HG02938 (cell line): ENCODE results near the gene BDNF.
"Not testable (repeated sequence)": the region's sequence is repeated elsewhere in the genome, so short reads cannot be mapped to it uniquely, and the experiment has no call there.

ENCODE experiments used
- ATAC-seq: cut with Tn5 transposase; IDR thresholded peaks from one replicate; pipeline ENCODE4 v1.9.1; 2021; ENCODE audit warnings: mild to moderate bottlenecking, moderate library complexity; ENCODE audit not compliant: unreplicated experiment

BDNF gene

GRCh38 chr11:27700351-27701301 is at the start of gene BDNF:
Gene BDNF (minus strand): TSS chr11:27700455. CDS start chr11:27658564, 41,891 bp downstream.
- ATAC-seq, result peak; percentile 36

GRCh38 chr11:27740362-27741013 is 40.2 kb upstream of the BDNF start:
- no peak for ATAC-seq

GRCh38 chr11:27735281-27735680 is 35.0 kb upstream of the BDNF start:
- no peak for ATAC-seq

- ATAC-seq, result not testable (repeated sequence)
Observed at GRCh38 chr11:27731803-27732202, 31.5 kb upstream of the BDNF start.

GRCh38 chr11:27726981-27727380 is 26.7 kb upstream of the BDNF start:
- no peak for ATAC-seq

GRCh38 chr11:27723687-27724086 is 23.4 kb upstream of the BDNF start:
- ATAC-seq, result no peak

DNA sequence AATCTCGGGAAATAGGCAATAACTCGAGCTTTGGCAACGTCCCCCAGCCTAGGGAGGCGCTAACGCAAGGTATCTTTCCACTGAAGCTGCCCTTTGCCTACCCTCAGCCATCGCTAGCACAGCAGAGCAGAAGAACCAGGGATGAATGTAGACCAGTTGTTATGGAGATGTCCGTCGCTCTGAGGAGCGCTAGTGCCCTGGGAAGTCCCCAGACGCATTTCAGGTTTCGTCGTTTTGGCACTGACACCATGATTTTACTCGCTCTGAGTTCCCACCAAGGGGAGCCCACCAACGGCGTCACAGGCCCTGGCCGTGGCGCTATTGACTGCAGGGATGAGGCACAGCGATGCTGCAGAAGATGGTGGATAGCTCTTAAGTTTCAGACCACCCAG is 22.7 kb upstream of the BDNF start:
- no peak for ATAC-seq

DNA sequence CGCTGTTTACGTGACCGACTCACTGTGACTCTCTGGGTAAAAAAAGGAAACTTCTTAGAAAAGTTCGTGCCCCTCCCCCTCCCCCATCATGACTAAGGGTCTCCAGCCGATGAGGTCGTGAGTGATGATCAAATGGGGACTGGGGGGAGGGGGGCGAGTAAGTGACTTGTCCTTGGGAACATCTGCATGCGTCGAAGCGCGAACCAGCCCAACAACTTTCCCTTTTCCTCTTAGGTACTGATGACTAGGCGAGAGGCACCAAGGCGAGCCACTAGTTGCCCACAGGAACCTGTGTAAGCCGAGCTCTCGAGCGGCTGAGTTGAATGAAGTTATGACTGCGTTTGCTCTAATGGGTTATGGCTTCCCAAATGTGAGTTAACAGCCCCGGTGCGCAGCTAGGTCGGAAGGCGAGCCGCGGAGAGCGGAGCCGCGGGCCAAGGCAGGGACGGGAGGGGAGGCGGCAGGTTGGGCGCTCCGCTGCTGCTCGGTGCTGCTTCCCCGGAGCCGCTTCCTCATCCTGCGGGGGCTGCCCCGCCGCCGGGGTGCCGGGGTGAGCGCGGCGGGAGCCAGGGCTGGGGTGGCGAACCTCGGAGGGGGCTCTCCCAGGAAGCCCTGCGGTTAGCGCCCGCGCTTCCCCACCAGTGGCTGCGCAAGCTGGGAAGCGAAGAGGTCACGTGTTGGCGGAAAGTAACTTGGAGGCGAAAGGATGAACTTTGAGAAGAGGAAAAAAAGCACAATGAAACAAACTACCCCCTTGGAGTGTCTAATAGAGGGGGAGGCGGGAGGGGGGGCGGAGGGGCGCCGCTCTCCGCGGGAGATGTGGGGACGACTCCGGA is 22.1 kb upstream of the BDNF start:
- ATAC-seq, result no peak

- ATAC-seq, result no peak
Observed at GRCh38 chr11:27721264-27722116, 21.2 kb upstream of the BDNF start.

DNA sequence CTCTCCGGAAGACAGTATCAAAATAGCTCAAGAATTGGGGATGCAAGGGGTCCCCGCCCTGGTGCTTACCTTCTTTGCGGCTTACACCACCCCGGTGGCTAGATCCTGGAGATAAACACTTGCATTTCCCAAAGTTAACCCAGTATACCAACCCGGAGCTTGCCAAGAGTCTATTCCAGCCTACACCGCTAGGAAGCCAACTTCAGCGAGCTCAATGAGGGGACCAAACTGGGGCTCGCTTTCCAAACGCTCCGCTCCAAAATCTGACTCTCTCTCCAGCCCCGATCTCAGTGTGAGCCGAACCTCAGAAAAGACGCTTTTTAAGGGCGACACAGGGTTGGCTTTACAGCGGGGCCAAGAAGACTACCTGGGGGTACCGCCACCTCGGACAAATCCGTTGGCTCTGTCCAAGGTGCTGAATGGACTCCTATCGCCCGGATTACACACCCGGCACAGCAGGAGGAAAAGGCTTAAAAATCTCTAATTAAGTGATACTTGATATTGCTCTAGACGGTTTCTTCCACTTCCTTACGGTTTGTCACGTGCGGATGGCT is 20.1 kb upstream of the BDNF start:
- no peak for ATAC-seq

DNA sequence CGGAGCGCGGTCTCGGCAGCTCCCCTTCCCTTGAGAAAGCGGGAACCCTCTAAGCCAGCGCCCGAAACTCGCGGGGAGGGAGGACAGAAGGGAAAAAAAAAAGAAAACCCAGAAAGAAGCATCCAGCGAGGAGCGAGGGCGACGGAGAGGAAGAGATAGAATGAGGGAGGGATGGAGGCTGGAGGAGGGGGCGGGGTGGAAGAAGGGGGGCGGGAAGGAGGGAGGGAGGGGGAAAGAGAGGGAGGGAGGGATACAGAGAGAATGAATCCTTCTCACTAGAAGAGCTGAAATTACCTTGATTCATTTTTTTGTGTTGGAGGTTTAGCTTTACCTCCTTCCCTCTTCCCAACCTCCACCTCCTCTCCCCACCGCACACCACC is 19.3 kb upstream of the BDNF start:
- ATAC-seq, result no peak

DNA sequence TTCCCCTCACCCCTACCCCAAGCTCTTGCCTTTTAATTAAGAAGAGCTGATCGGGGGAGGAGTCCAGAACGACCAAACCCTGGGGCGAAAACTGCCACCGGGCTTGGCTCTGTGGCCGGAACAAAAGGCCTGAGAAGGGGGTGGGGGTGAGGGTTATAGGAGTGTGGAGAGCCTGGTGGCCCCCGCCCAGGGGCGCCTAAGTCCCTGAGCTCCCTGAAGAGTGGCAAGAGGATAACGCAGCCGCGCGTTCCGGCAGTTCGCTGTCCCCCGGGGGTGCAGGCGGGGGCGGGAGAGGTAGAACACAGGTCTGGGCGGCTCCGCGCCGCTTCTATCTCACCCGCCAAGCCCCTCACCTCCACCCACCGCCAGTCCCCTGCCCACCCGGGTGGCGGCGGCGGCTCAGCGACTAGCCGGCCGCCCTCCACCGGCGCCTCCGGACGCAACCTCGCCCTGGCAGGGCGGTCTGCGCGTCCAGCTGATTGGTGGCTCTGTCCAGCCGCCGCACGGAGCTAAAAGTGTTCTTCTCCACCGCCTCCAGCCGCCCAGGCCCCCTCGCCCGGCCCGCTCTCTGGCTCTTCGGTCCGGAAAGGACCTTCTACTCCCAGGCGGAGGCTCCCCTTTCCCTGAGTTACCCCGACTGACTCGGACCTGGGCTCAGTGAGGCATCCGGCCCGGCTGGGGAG is 18.7 kb upstream of the BDNF start:
- no peak for ATAC-seq

DNA sequence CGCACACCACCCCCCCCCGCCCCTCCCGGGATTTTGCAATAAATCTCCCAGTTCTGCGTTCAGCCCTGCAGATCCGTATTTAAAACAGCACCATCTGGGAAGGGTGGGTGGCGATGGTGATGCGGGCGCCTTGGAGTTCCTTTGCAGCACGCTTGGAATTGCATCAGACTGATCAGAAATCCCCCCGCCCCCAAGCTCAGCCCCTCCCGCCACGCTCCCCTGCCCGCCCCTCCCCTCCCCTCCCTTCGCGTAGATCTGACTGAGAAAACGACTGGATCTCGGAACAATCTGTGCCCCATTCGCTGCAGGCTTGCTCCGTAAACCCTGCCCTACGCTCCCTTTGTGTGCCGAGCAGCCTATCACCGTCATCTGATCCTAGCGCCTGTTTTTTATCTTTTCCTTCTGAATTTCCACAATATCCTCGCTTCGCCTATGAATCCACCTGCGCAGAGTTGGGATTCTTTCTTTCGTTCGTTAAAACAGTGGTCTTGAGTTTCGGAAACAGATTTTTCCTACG is 18.1 kb upstream of the BDNF start:
- no peak for ATAC-seq

- ATAC-seq, result no peak
Observed at GRCh38 chr11:27717801-27718229, 17.6 kb upstream of the BDNF start.

GRCh38 chr11:27717377-27717776 is 17.1 kb upstream of the BDNF start:
- ATAC-seq, result peak; percentile 49

GRCh38 chr11:27716835-27717234 is 16.6 kb upstream of the BDNF start:
- no peak for ATAC-seq

DNA sequence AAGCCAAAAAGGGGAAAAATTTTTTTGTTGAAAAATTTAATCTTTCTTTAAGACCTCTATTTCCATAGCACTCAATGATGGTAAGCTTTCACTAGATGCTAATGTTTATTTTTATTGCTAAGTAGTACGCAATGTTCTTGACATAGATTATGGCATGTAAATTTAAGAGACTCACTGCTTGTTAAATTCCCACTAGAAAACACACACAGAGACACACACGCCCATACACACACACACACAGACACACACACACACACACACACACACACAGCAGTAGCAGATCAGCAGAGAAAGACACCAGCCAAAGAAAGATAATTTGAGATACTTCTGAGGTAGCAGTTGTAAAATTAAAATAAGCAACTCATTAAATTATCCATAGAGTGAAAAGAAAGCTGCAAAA is 16.0 kb upstream of the BDNF start:
- ATAC-seq, result no peak

DNA sequence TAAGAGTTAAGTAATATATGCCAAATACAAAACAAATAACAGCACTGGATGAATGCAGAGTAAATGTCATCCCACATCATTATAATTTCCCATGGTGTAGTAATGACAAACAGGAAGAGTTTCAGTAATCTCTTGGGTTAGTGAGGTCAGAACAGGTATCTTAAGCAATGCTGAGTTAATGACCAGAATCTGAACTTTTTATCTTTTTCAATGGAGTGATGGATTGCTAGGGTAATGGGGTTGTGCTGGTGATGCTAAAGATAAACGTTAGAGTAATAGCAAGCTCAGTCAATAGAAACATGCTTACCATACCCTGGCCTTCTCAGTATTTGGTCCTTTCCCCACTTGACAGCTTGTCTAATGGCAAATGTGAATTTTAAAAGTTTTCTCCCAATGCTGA is 11.5 kb upstream of the BDNF start:
- no peak for ATAC-seq

- no peak for ATAC-seq
Observed at GRCh38 chr11:27710536-27710935, 10.3 kb upstream of the BDNF start.
